Fibroblast of villous mesenchyme (primary cell): ENCODE measurements around the gene CNEP1R1. TPM values are rescaled to one million over a fixed set of nuclear protein-coding genes. Genes with fewer than 3 reads are reported as not detected.

ENCODE experiments used
- DNase-seq: peaks from one replicate; pipeline ENCODE4 v3.0.0-alpha.2; 2010; ENCODE audit warnings: low read depth
- H3K4me3 ChIP-seq: 2 replicates; pipeline ENCODE4 v1.5.1; 2011; ENCODE audit warnings: low read depth, mild to moderate bottlenecking, low read length
- total RNA-seq: library from RNA; depleted of rRNA; stranded (reverse); fragments of >200 nt; gene quantifications from 2 replicates; pipeline ENCODE4 v1.2.3, GENCODE V29; 2012
- TF ChIP-seq, protein P1 (sequence below): IDR thresholded peaks from 2 replicates; pipeline ENCODE4 v1.5.1; 2012; ENCODE audit warnings: low read depth, mild to moderate bottlenecking, low read length; ENCODE audit not compliant: insufficient read depth

CNEP1R1 gene
- total RNA-seq, 1 donor = 44.5 TPM

DNA sequence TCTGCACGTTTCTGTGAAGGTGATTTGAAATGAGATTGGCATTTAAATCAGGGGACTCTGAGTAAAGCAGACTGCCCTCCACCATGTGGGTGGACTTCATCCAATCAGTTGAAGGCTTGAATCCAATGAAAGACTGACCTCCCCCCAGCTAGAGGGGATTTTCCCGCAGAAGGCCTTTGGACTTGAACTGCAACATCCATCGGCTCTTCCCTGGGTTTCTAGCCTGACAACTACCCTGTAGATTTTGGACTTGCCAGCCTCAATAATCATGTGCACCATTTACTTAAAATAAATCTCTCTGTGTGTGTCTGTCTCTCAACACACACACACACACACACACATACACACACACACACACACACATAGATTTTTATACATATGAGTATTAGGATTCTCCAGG lies 23.9 kb upstream of the CNEP1R1 start:
- TF ChIP-seq, protein P1, sequence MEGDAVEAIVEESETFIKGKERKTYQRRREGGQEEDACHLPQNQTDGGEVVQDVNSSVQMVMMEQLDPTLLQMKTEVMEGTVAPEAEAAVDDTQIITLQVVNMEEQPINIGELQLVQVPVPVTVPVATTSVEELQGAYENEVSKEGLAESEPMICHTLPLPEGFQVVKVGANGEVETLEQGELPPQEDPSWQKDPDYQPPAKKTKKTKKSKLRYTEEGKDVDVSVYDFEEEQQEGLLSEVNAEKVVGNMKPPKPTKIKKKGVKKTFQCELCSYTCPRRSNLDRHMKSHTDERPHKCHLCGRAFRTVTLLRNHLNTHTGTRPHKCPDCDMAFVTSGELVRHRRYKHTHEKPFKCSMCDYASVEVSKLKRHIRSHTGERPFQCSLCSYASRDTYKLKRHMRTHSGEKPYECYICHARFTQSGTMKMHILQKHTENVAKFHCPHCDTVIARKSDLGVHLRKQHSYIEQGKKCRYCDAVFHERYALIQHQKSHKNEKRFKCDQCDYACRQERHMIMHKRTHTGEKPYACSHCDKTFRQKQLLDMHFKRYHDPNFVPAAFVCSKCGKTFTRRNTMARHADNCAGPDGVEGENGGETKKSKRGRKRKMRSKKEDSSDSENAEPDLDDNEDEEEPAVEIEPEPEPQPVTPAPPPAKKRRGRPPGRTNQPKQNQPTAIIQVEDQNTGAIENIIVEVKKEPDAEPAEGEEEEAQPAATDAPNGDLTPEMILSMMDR = no peak
- H3K4me3 ChIP-seq = no peak overlapping the region
- DNase-seq = no peak

GRCh38 chr16:50002190-50002589 lies 22.8 kb upstream of the CNEP1R1 start:
- TF ChIP-seq, protein P1 = no peak
- no peak overlapping the region for H3K4me3 ChIP-seq
- peak; percentile 5 for DNase-seq

- DNase-seq = no peak
- H3K4me3 ChIP-seq = no peak overlapping the region
- TF ChIP-seq, protein P1 = no peak
These were observed 20.8 kb upstream of the CNEP1R1 start for GRCh38 chr16:50004239-50004638.

DNA sequence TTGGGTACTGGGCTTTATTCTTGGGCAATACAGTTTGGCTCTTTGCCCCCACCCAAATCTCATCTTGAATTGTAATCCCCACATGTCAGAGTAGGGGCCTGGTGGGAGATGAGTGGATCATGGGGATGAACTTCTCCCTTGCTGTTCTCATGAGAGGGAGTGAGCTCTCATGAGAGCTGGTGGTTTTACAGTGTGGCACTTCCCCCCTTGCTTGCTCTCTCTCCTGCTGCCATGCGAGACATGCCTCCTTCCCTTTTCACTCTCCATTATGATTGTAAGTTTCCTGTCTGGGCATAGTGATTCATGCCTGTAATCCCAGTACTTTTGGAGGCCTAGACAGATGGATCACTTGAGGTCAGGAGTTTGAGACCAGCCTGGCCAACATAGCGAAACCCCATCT lies 18.1 kb upstream of the CNEP1R1 start:
- no peak for DNase-seq
- TF ChIP-seq, protein P1 = no peak
- no peak overlapping the region for H3K4me3 ChIP-seq

GRCh38 chr16:50007744-50008143 lies 17.3 kb upstream of the CNEP1R1 start:
- DNase-seq = no peak
- H3K4me3 ChIP-seq = no peak overlapping the region

GRCh38 chr16:50010212-50010611 lies 14.8 kb upstream of the CNEP1R1 start:
- H3K4me3 ChIP-seq = no peak overlapping the region
- no peak for DNase-seq
- TF ChIP-seq, protein P1 = no peak

More at GRCh38 chr16:50007744-50008143, 17.3 kb upstream of the CNEP1R1 start:
- TF ChIP-seq, protein P1 = no peak

DNA sequence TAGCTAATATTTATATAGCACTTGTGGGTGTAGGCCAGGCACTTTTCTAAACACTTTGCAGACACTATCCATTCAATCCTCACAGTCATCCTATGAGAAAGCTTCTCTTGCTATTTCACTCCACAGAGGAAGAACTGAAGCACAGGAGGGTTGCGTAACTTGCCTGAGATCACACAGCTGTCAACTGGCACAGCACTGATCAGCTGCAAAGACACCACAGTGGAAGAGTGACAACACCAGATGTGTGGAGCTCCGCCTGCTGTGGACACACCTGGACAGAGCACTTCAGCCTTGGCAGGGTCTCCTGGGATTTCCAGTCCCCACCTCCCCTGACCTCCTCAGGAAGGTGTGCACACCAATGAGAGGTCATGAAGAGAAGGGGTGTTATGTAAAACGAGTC lies 13.3 kb upstream of the CNEP1R1 start:
- H3K4me3 ChIP-seq = no peak overlapping the region
- DNase-seq = peak; percentile 30
- TF ChIP-seq, protein P1 = no peak
